Fibroblast of lung (primary cell): ENCODE measurements around the gene MISP.

Source experiments
- EZH2 ChIP-seq: IDR thresholded peaks from 2 replicates; pipeline ENCODE4 v1.5.1; 2012; ENCODE audit warnings: low read length, control low read depth, mild to moderate bottlenecking; ENCODE audit errors: missing control alignments
- TF ChIP-seq, protein P1 (sequence below), 2 donors: IDR thresholded peaks in 1 of 2; conservative IDR thresholded peaks in 1 of 2; 1 replicate in 1 of 2; 2 replicates in 1 of 2; pipeline ENCODE4 v1.5.1; 2011 to 2012; ENCODE audit warnings: low read length in 2 of 2, control low read depth in 1 of 2, inconsistent platforms in 1 of 2, low read depth in 1 of 2, mild to moderate bottlenecking in 1 of 2

DNA sequence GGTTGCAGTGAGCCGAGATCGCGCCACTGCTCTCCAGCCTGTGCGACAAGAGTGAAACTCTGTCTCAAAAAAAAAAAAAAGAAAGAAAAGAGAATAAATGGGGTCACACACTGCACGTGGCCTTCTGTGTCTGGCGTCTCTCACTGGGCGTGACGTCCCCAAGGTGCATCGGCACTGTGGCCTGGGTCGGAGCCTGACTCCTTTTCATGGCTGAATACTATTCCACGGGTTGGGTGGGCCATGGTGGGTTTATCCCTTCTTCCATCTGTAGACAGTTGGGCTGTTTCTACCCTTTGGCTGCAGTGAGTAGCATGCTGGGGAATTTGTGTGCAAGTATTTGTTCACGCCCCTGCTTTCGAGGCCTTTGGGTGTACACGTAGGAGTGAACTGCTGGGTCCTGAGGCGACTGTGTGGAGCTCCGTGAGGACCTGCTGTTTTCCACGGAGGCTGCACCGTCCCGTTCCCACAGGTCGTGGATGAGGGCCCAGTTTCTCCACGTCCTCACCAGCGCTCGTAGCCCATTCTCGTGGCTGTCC, 8.3 kb upstream of the MISP start:
- TF ChIP-seq EZH2: no peak
- TF ChIP-seq, protein P1, sequence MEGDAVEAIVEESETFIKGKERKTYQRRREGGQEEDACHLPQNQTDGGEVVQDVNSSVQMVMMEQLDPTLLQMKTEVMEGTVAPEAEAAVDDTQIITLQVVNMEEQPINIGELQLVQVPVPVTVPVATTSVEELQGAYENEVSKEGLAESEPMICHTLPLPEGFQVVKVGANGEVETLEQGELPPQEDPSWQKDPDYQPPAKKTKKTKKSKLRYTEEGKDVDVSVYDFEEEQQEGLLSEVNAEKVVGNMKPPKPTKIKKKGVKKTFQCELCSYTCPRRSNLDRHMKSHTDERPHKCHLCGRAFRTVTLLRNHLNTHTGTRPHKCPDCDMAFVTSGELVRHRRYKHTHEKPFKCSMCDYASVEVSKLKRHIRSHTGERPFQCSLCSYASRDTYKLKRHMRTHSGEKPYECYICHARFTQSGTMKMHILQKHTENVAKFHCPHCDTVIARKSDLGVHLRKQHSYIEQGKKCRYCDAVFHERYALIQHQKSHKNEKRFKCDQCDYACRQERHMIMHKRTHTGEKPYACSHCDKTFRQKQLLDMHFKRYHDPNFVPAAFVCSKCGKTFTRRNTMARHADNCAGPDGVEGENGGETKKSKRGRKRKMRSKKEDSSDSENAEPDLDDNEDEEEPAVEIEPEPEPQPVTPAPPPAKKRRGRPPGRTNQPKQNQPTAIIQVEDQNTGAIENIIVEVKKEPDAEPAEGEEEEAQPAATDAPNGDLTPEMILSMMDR (conservative IDR thresholded peaks at IDR 0.05 in 1 of 2, IDR thresholded peaks at IDR 0.05 in 1 of 2; ENCODE audit: low read depth in 1 of 2, low read length in 2 of 2): no peak
